ENCODE results near the gene ZER1. TPM values are rescaled to one million over a fixed set of nuclear protein-coding genes. Genes with fewer than 3 reads are reported as not detected.

The ZER1 gene
- total and polyA plus RNA-seq, 7 donors = 15.2 to 67.2 (median 54.8) TPM

GRCh38 chr9:128735373-128735772 is 36.4 kb downstream of the ZER1 start:
- intact Hi-C loops (cut with DNase I) = no loop called here
- peak in 3 of 4 donors; percentile 23 to 42 (median 34) for ATAC-seq
- DNase-seq = no peak
- Histone ChIP-seq H3K36me3 (ENCODE audit: insufficient read depth in 1 of 2, low read depth in 1 of 2) (peaks cover 0 to 78% of the 10 kb centered on the region in 2 donors), H3K9me3 (no peaks in the 10 kb centered on the region), H3K27ac (no peak overlapping the region), H3K4me3 (no peak overlapping the region), H3K27me3 (ENCODE audit: insufficient read depth in 3 of 3, low read length in 2 of 3) (no peaks in the 10 kb centered on the region), H3K4me1 (no peaks in the 10 kb centered on the region)
- TF ChIP-seq CTCF (IDR thresholded peaks at IDR 0.05) = no peak
- 73 to 83% (median 79%) methylated on average over 1 to 2 of the region's 2 CpGs for WGBS, 3 donors

- Histone ChIP-seq H3K27ac (no peak overlapping the region), H3K36me3 (ENCODE audit: insufficient read depth in 1 of 2, low read depth in 1 of 2) (peaks cover 0 to 64% of the 10 kb centered on the region in 2 donors), H3K4me3 (no peak overlapping the region), H3K27me3 (ENCODE audit: insufficient read depth in 3 of 3, low read length in 2 of 3) (no peaks in the 10 kb centered on the region), H3K9me3 (no peaks in the 10 kb centered on the region), H3K4me1 (no peaks in the 10 kb centered on the region)
- ATAC-seq = peak; percentile 58 to 75 (median 67)
- peak; percentile 50 for TF ChIP-seq CTCF (IDR thresholded peaks at IDR 0.05)
- intact Hi-C loops (cut with DNase I) = no loop called here
- DNase-seq = peak in 1 of 2 donors; percentile 57
- 37 to 44% (median 43%) methylated on average over 9 of the region's 9 CpGs for WGBS, 3 donors
These were observed 38.5 kb downstream of the ZER1 start for GRCh38 chr9:128733256-128733655.

DNA sequence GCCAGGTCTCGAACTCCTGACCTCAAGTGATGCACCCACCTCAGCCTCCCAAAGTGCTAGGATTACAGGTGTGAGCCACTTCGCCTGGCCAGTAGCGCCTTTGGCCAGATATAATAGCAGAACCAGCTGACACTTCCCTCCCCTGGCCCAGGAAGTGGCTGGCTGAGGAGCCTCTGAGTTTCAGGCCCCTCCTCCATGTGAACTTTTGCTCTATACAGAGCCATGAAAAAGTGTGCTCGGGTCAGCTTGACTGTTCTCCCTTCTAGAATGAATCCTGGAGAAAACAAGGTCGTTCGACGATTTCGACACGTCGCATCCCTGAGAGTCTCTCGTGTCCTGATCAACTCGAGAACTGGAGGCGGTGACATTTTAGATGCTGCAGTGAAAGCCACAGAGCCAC is 39.2 kb downstream of the ZER1 start:
- no peak for TF ChIP-seq CTCF (IDR thresholded peaks at IDR 0.05)
- Histone ChIP-seq H3K4me3 (no peak overlapping the region), H3K4me1 (no peaks in the 10 kb centered on the region), H3K27me3 (ENCODE audit: insufficient read depth in 3 of 3, low read length in 2 of 3) (no peaks in the 10 kb centered on the region), H3K27ac (no peak overlapping the region), H3K9me3 (no peaks in the 10 kb centered on the region), H3K36me3 (ENCODE audit: insufficient read depth in 1 of 2, low read depth in 1 of 2) (peaks cover 0 to 62% of the 10 kb centered on the region in 2 donors)
- DNase-seq (no peak), ATAC-seq (no peak)
- intact Hi-C loops (cut with DNase I) = no loop called here
- 80 to 87% (median 85%) methylated on average over 13 of the region's 13 CpGs for WGBS, 3 donors

- H3K4me3 ChIP-seq = no peak overlapping the region
- 68 to 89% (median 76%) methylated on average over 9 of the region's 9 CpGs for WGBS, 3 donors
- intact Hi-C loops (cut with DNase I) = no loop called here
- TF ChIP-seq CTCF (IDR thresholded peaks at IDR 0.05) = no peak
- H3K36me3 ChIP-seq (ENCODE audit: insufficient read depth in 1 of 2, low read depth in 1 of 2) = peaks cover 0 to 53% of the 10 kb centered on the region in 2 donors
- ATAC-seq = no peak
- DNase-seq = no peak
- no peak overlapping the region for H3K27ac ChIP-seq
- no peaks in the 10 kb centered on the region for H3K9me3 ChIP-seq
- H3K27me3 ChIP-seq (ENCODE audit: insufficient read depth in 3 of 3, low read length in 2 of 3) = no peaks in the 10 kb centered on the region
- H3K4me1 ChIP-seq = no peaks in the 10 kb centered on the region
These were observed 40.0 kb downstream of the ZER1 start for GRCh38 chr9:128731691-128732090.

DNA sequence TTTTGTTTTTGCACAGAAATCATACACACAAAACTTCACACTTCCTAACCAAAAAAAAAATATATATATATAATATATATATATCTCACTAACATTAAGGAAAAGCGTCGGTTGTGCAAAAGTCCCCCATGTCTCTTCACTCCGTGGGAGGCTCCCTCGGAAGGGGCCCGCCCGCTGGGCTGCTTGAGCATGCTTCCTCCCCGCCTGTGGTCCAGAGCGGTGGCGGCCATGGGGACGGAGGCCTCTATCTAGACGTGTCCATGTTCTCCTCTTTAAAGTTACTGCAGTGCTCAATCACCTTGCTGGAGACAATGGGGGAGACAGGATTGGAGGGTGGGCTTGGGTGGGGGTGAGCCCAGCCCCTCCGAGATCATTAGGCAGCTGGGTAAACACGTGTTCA is 40.6 kb downstream of the ZER1 start:
- Histone ChIP-seq H3K36me3 (ENCODE audit: insufficient read depth in 1 of 2, low read depth in 1 of 2) (peaks cover 0 to 50% of the 10 kb centered on the region in 2 donors), H3K4me1 (no peaks in the 10 kb centered on the region), H3K4me3 (no peak overlapping the region), H3K27me3 (ENCODE audit: insufficient read depth in 3 of 3, low read length in 2 of 3) (no peaks in the 10 kb centered on the region), H3K9me3 (no peaks in the 10 kb centered on the region), H3K27ac (no peak overlapping the region)
- ATAC-seq (no peak), DNase-seq (no peak)
- intact Hi-C loops (cut with DNase I) = no loop called here
- 84 to 86% (median 85%) methylated on average over 13 of the region's 13 CpGs for WGBS, 3 donors
- no peak for TF ChIP-seq CTCF (IDR thresholded peaks at IDR 0.05)
